Measurements from ENCODE around the gene BAHCC1.

The BAHCC1 gene

GRCh38 chr17:81484195-81484979 lies 89.1 kb downstream of the BAHCC1 start (continued):
- TF ChIP-seq ZNF221 (tag by site-specific recombination; IDR thresholded peaks at IDR 0.05; ENCODE audit: borderline replicate concordance) = no peak
- no peak for TF ChIP-seq ZNF324 (tag by site-specific recombination; IDR thresholded peaks at IDR 0.05)
- TF ChIP-seq ZNF561 (tag by site-specific recombination; IDR thresholded peaks at IDR 0.05; ENCODE audit: borderline replicate concordance) = peak; percentile 94
- peak; percentile 80; the same call in 1 of the 2 replicates for TF ChIP-seq GLIS2 (tag by site-specific recombination; IDR thresholded peaks at IDR 0.05)
- no peak for TF ChIP-seq HOXD13 (CRISPR knock-in tag; IDR thresholded peaks at IDR 0.05; ENCODE audit: borderline replicate concordance)
- peak; percentile 90 for TF ChIP-seq PATZ1 (tag by site-specific recombination; IDR thresholded peaks at IDR 0.05)
- TF ChIP-seq ZNF138 (tag by site-specific recombination; IDR thresholded peaks at IDR 0.05; ENCODE audit: borderline replicate concordance) = no peak
- no peak for TF ChIP-seq ZNF529 (tag by site-specific recombination; IDR thresholded peaks at IDR 0.05; ENCODE audit: insufficient replicate concordance)
- no peak for TF ChIP-seq ZNF112 (tag by site-specific recombination; IDR thresholded peaks at IDR 0.05)
- TF ChIP-seq SP3 (tag by site-specific recombination; IDR thresholded peaks at IDR 0.05) = peak; percentile 78
- no peak for TF ChIP-seq ZNF580 (tag by site-specific recombination; IDR thresholded peaks at IDR 0.05)
- no peak for TF ChIP-seq HOXC10 (CRISPR knock-in tag; IDR thresholded peaks at IDR 0.05)
- no peak for TF ChIP-seq ZNF274 (IDR thresholded peaks at IDR 0.05; ENCODE audit: low read length)
- TF ChIP-seq ZNF274 (tag by site-specific recombination; IDR thresholded peaks at IDR 0.05; ENCODE audit: borderline replicate concordance) = no peak
- TF ChIP-seq ZNF843 (tag by site-specific recombination; IDR thresholded peaks at IDR 0.05) = no peak; the same call in none of the 2 replicates
- TF ChIP-seq ZNF121 (tag by site-specific recombination; IDR thresholded peaks at IDR 0.05) = no peak
- no peak for TF ChIP-seq ZNF366 (tag by site-specific recombination; conservative IDR thresholded peaks at IDR 0.05)
- TF ChIP-seq ZSCAN5A (tag by site-specific recombination; IDR thresholded peaks at IDR 0.05) = 0 out of 2 replicates have a peak, but pooled peaks have one; percentile 18
- TF ChIP-seq ZNF24 (tag by site-specific recombination; IDR thresholded peaks at IDR 0.05) = no peak
- TF ChIP-seq KLF17 (tag by site-specific recombination; IDR thresholded peaks at IDR 0.05) = peak; percentile 60; the same call in 1 of the 2 replicates
- TF ChIP-seq ZNF174 (tag by site-specific recombination; IDR thresholded peaks at IDR 0.05) = no peak
- no peak for TF ChIP-seq ZNF362 (tag by site-specific recombination; IDR thresholded peaks at IDR 0.05)
- no peak for TF ChIP-seq ZNF214 (tag by site-specific recombination; IDR thresholded peaks at IDR 0.05; ENCODE audit: borderline replicate concordance)
- TF ChIP-seq ZNF175 (tag by site-specific recombination; IDR thresholded peaks at IDR 0.05) = no peak
- no peak for TF ChIP-seq PRDM1 (tag by site-specific recombination; IDR thresholded peaks at IDR 0.05)
- no peak for TF ChIP-seq ZNF555 (tag by site-specific recombination; conservative IDR thresholded peaks at IDR 0.05)
- peak; percentile 82 for TF ChIP-seq PBX3 (CRISPR knock-in tag; IDR thresholded peaks at IDR 0.05)
- 0 out of 2 replicates have a peak, but pooled peaks have one; percentile 17 for TF ChIP-seq ZNF449 (tag by site-specific recombination; IDR thresholded peaks at IDR 0.05)
- peak; percentile 57; the same call in 1 of the 2 replicates for TF ChIP-seq KLF8 (tag by site-specific recombination; IDR thresholded peaks at IDR 0.05)
- peak; percentile 88 for TF ChIP-seq ZBTB8A (tag by site-specific recombination; IDR thresholded peaks at IDR 0.05)
- no peak for TF ChIP-seq ZNF560 (tag by site-specific recombination; IDR thresholded peaks at IDR 0.05; ENCODE audit: borderline replicate concordance)
- TF ChIP-seq TRIM28 (IDR thresholded peaks at IDR 0.05; ENCODE audit: borderline replicate concordance, low read length) = no peak

All from HEK293 (cell line).